ENCODE results near the gene RSRC2. TPM values are rescaled to one million over a fixed set of nuclear protein-coding genes. Genes with fewer than 3 reads are reported as not detected.
"Not testable (repeated sequence)": the region's sequence is repeated elsewhere in the genome, so short reads cannot be mapped to it uniquely, and the experiment has no call there.

The RSRC2 gene
- total RNA-seq, 1 donor from 2014 or later: 84.7 TPM

DNA sequence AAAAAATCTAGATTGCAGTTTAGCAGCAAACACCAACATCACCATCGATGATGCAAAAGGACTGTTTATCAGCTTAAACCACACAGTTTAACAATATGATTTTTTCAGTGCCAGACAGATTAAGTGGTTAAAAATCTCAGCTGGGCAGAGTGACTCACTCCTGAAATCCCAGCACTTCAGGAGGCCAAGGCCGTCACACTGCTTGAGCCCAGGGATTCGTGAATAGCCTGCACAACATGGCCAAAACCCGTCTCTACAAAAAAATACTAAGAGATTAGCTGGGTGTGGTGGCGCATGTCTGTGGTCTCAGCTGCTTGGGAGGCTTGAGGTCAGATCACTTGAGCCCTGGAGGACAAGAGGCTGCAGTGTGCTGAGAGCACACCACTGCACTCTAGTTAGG is 8.9 kb downstream of the RSRC2 start:
- DNase-seq: no peak

DNA sequence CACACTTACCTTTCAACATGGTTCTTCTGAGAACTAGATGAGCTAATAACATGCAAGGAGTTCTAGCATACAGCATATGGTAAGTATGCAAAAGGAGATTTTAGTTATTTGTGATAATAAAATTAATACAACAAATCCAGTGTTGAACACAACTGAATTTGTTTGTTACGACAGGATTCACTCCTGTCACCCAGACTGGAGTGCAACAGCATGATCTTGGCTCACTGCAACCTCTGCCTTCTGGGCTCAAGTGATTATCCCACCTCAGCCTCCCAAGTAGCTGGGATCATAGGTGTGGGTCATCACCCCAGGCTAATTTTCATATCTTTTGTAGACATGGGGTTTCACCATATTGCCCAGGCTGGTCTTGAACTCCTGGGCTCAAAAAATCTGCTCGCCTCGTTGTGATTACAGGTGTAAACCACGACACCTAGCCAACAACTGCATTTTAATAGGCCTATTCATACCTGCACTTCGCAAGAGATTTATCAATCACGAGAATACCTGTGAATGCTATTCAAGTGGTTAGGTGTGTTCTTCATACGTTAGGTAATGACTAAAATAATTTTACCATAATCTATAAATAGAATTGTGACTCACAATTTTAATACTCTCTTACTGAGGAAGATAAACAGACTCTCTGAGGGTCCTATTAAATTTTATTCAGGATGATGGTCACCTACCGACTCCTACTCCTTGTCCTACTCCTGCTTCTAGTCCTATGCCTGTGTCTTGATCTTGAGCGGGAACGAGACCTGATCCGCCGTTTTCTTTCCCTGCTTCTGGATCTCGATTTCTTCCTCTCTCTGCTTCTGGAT is 10.0 kb downstream of the RSRC2 start:
- DNase-seq: no peak

DNA sequence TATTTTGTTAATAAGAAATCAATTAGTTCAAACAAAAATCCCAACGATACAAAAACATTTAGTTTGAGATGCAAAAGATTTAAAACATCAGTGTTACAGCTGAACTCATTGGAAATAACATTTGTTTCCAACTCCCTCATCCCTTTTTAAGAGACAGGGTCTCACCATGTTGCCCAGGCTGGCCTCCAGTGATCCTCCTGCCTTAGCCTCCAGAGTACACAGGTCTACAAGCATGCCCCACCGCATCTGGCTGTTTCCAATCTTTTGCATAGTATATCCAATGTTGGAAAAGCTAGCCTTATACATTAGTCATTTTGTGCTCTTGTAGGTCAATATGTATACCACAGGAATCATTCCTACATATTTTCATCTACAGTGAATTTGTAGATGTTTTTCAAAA is 11.5 kb downstream of the RSRC2 start:
- no peak for DNase-seq

DNA sequence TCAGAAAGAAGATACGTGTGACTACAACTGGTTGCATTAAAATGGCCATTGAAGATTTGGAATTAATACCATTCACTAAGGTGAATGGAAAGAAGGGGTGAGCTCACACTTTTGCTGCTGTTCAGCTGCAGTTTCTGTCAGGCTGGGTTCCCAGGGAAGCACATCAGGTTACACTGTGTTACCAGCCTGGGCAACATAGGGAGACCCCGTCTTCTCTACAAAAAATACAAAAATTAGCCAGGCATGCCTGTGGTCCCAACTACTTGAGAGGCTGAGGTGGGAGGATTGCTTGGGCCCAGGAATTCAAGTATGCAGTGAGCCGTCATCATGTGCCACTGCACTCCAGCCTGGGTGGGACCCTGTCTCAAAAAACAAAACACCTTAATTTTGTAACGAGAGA is 13.1 kb downstream of the RSRC2 start:
- DNase-seq: no peak

DNA sequence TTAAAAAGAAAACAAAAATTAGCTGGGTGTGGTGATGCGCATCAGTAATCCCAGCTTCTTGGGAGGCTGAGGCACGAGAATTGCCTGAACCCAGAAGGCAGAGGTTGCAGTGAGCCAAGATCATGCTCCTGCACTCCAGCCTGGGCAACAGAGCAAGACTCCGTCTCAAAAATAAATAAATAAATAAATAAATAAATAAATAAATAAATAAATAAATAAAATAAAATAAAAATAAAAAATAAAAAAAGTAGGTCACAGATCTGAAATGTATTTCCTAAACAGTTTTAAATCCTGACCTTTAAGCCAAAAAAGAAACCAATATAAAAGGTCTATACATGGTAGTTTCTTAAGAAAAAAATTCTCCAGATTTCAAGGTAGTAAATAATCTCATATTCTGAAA is 13.7 kb downstream of the RSRC2 start:
- DNase-seq: not testable (repeated sequence)

DNA sequence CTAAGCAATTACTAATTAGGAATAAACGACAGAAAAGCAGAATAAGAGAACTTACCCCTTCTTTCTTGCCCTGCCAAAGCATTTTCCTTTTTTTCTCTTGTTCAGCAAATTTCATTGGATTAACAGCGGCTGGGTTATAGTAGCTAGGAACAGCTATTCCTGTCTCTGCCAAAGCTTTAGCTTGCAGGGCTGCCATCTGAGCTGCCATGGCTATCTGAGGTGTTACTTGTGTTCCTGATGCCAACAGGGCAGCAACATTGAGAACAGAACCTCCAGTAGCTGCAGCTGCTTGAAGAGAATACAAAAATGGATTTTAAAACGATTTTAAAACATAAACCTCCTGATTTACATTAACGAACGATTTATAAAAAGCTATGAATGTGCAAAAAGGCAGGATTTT is 18.6 kb downstream of the RSRC2 start:
- no peak for DNase-seq

DNA sequence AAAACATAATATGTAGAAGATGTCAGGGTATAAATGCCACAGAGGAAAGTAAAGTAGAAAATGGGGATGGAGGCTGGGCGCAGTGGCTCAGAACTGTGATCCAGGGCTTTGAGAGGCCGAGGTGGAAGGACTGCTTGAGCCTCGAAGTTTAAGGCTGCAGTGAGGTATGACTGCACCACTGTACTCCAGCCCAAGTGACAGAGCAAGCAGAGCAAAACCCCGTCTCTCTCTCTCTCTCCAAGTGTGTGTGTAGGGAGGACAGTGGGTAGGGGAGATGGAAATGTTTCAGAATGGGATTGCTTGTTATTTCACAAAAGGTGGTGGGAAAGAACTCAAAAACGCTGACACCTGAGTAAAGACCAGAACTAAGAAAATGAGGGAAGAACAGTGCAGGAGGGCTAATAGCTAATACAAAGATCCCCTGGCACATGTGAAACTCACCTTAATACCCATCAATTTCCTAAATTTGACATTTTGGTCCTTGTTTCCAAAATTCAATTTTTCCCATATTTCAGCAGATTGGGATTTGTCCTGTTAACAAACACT is 20.3 kb downstream of the RSRC2 start:
- no peak for DNase-seq

DNA sequence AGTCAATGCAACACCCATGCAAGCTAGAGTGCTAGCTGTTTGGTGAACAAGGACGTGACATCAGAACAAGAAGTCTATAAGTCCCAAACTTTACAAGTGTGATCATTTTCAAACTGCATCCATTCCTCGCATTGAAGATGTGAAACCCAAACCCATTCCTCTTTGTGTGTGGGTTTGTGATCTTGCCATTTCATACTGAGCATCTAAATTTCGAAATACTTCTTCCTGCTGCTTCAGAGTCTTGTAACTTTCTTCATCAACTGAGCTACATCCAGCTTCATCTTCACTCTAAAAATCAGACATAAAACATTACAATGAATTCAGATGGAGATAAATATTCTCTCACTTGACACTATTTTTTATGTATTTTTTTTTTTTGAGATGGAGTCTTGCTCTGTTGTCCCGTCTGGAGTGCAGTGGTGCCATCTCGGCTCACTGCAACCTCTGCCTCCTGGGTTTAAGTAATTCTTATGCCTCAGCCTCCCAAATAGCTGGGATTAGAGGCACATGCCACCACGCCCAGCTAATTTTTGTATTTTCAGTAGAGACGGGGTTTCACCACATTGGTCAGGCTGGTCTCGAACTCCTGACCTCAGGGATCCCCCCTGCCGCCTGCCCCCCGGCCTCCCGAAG is 21.2 kb downstream of the RSRC2 start:
- DNase-seq: no peak

DNA sequence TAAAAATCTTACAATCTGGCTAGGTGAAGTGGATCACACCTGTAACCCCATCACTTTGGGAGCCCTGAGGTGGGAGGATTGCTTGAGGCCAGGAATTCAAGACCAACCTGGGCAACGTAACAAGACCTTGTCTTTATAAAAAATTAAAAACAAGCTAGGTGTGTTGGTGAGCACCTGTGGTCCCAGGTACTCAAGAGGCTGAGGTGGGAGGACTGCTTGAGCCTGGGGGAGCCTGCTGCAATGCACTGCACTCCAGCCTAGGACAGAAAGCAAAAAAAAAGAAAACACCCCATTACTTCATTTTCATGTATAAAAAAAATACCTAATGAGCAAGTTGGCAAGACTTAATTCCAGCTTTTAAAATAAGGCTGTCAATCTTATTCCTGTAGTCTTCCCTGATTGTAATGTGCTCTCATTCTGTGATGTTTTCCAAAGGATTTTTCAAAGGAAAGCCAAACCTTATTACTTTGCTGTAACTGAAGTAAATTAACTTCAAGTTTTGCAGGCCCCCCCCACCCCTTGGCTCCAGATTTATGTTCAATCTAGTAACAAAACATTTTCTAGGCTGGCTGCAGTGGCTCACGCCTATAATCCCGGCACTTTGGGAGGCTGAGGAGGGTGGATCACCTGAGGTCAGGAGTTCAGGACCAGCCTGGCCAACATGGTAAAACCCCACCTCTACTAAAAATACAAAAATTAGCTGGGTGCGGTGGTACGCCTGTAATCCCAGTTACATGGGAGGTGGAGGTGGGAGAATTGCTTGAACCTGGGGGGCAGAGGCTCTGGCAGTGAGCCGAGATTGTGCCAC is 22.7 kb downstream of the RSRC2 start:
- DNase-seq: no peak

DNA sequence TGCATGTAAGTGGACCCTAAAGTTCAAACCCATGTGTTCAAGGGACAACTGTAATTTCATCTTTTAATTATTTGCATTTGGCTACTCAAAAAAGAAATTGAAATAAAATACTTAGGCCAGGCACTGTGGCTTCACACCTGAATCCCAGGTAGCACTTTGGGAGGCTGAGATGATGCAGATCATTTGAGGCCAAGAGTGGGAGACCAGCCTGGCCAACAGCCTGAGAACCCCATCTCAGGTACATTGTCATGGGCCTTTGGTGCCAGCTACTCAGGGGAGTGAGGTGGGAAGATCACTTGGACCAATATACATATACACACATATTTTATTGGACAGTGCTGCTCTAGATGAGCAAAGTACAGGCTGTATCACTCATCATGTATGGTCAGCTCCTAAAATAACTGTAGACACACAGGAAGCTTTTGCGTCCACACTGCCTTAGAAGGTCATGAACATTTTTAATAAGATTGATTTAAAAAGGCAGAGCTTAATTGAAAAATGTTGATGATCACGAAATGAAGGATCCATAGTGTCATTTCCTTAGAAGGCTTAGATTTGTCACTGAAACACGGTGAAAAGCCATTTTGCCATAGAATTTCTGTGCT is 23.5 kb downstream of the RSRC2 start:
- no peak for DNase-seq

DNA sequence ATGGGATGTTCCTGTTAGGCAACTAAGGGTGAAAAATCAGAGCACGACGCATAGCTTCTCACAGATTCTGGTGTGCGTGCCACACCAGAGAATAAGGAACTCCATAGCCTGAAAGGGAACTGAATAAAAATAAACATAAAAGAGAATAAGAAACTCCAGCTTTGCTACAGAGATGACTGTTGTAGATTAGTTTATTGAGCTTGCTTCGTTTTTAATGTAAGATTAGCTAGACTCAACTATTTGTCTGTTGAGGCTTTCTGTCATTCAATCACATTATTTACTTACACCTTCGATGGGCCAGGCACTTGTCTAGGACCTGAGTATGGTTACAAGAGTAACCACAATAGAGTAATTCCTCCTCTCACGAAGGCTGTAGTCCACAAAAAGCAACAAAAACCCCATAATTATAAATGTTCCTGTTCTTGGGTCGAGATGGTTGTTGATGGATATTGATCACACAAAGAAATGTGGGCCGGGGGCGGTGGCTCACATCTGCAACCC is 25.2 kb downstream of the RSRC2 start:
- DNase-seq: no peak

DNA sequence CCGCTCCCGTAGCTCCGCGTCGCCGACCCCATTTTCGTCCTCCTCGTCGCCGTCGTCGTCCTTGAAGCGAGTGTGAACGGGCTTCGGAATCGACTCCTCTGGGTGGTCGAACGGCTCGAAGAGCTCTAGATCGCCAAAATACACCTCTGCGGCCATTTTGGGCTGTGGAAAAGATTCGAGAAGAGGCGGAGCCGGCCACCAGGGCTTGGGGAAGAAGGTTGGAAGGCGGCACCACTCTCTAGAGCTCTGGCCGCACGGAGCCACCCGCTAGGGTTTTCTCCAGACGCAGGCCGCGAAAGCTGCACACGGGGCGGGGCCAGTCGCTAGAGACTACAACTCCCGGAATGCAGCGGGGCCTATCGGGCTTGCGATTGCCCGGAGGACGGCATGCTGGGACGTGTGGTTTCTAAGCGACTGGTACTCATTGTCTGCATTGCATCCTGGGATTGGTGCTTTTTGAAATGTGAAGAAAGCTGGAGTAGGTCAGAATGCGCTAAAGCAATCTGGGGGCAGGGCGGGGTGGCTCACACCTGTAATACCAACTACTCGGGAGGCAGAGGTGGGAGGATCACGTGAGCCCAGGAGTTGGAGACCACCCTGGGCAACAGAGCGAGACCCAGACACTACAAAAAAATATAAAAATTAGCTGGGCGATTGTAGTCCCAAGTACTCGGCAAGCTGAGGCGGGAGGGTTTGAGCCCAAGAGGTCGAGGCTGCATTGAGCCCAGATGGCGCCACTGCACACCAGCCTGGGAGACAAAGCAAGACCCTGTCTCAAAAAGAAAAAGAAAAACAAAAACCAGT is 25.8 kb downstream of the RSRC2 start, which contains the start of gene ZCCHC8:
ZCCHC8 (minus strand) TSS at position 248 of the 804 bp plus-strand sequence; CDS start at position 156, 92 bp downstream.
- peak; percentile 98 for DNase-seq

DNA sequence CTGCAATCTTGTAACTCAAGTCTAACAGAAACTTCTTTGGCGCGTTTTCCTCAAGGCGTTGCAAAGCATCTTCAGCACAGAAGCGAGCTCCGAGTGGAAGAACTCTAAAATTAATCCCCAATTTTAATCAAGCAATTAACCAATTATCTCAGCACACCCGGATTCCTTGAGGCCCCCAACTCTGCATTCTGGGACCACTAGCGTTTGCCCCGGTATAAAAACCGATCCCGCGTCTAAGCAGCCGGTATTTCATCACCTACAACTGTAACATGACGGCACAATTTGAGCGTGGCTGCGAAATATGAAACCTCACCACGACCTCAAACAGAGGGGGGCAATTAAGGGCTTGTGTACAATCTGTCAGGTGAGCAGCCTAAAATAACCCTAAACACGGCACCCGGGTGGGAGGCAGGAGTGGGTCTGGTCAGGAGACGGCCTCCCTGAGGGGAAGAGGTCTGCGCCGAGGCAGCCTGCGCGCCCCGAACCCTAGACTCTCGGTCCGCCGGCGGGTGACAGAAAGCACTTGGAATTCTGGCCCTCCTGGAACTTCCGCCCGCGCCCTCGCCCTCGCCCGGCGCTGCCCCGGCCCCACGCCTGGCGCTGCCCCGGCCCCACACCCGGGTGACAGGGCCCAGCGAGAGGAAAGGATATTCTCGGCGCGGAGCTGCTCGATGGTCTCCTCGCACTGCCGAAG is 26.6 kb downstream of the RSRC2 start:
- DNase-seq: peak; percentile 59

DNA sequence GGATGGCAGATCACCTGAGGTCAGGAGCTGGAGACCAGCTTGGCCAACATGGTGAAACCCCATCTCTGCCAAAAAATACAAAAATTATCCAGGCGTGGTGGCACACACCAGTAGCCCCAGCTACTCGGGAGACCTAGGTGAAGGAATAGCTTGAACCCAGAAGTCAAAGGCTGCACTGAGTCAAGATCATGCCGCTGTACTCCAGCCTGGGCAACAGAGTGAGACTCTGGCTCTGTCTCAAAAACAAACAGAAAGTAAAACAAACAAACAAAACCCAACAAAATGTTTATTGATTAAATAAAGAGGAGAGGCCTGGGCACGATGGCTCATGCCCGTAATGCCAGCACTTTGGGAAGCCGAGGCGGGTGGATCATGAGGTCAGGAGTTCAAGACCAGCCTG is 31.5 kb downstream of the RSRC2 start:
- DNase-seq: no peak

DNA sequence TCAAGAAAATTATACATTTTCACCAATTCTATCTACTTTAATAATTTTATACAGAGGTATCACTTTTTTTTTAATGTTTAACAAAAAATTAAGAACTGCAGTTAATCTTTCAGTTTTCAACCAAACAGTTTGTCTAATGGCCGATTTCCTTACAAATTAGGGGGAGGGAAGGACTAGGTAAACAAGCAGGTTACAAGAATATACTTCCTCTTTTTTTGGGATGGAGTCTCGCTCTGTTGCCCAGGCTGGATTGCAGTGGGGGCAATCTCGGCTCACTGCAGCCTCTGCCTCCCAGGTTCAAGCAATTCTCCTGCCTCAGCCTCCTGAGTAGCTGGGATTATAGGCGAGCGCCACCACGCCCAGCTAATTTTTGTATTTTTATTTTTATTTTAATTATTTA is 33.5 kb downstream of the RSRC2 start:
- not testable (repeated sequence) for DNase-seq

DNA sequence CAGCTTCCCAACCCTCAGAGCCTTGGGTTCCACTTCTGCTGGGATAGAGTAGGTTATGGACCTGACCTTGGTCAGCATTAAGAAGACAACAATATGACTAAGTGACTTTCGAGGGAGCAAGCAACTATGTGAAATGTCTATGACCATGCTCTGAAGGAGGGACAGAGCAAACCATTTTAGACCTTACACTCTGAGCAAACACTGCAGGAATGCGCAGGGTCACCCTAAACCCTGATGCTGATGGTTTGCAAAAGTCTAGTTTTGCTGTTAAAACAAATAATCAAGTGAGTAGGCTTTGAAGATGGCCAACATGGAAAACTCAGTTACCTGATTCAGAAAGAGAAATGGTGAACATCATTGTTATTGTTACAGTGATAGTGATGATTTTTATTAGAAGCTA is 34.7 kb downstream of the RSRC2 start:
- no peak for DNase-seq

DNA sequence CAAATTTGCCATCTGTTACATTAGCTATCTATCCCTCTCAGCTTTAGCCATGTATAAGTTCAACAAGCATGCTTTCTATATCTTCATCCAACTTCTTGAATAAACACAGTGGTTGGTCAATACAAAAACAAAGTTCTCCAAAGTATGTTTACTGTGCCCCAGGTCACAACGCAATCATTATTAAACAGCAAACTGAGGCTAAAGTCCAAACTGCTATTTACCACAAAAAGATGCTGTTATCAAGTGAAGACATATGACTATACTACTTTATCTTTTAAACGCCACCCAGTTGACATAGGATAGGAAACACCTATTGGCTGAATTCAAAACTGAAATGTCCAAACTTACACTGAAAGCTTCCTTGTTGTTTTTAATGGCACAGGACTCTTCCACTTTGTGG is 37.7 kb downstream of the RSRC2 start:
- DNase-seq: no peak

DNA sequence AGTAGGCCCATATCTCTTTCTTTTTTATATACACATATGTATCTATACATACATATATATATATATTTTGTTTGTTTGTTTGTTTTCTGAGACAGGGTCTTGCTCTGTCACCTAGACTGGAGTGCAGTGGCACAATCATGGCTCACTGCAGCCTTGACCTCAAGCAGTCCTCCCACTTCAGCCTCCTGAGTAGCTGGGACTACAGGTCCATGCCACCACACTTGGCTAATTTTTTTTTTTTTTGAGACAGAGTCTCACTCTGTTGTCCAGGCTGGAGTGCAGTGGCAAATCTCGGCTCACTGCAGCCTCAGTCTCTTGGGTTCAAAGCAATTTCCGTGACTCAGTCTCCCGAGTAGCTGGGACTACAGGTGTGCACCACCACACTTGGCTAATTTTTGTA is 38.9 kb downstream of the RSRC2 start:
- not testable (repeated sequence) for DNase-seq

DNA sequence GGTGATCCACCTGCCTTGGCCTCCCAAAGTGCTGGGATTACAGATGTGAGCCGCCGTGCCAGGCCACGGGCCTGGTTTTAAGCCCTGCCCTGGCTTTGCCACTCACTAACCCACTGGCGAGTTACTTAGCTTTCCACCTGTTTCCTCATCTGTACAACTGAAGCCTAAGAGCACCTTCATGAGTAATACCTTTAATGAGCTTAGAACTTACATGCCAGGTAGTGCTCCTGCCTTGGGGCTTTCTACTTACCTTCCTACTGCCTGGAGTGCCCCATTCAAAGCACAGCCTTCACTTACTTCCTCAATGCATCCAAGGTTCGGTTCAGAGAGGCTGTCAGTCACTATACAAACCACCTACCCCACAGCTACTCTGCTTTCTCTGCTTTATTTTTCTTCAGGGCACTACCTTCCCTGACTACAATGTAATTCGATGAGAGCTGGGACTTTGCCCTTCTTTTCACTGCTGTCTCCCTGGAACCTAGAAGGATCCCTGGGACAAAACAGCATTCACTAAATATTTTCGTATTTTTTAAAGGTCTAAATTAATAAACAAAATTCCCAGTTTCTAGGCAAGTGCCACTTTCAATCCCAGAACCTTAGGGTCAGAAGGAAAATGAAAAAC is 39.8 kb downstream of the RSRC2 start:
- DNase-seq: no peak

DNA sequence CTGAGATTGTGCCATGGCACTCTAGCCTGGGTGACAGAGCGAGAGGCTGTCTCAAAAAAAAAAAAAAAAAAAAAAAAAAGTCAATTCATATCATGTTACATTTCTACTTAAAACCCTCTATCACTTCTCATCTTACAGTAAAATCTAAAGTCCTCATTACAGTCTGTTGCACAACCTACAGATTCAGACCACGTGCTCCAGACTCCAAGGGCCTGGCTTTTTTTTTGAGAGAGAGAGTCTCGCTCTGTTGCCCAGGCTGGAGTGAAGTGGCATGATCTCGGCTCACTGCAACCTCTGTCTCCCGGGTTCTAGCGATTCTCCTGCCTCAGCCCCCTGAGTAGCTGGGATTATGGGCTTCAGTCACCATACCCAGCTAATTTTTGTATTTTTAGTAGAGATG is 40.4 kb downstream of the RSRC2 start:
- not testable (repeated sequence) for DNase-seq

Measured in skin of body (tissue), 2 donors.